ENCODE measurements around the gene CRACR2A. TPM values are rescaled to one million over a fixed set of nuclear protein-coding genes. Genes with fewer than 3 reads are reported as not detected.

Gene CRACR2A, protein sequence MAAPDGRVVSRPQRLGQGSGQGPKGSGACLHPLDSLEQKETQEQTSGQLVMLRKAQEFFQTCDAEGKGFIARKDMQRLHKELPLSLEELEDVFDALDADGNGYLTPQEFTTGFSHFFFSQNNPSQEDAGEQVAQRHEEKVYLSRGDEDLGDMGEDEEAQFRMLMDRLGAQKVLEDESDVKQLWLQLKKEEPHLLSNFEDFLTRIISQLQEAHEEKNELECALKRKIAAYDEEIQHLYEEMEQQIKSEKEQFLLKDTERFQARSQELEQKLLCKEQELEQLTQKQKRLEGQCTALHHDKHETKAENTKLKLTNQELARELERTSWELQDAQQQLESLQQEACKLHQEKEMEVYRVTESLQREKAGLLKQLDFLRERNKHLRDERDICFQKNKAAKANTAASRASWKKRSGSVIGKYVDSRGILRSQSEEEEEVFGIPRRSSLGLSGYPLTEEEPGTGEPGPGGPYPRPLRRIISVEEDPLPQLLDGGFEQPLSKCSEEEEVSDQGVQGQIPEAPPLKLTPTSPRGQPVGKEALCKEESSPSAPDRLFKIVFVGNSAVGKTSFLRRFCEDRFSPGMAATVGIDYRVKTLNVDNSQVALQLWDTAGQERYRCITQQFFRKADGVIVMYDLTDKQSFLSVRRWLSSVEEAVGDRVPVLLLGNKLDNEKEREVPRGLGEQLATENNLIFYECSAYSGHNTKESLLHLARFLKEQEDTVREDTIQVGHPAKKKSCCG
- polyA plus RNA-seq (ENCODE audit: insufficient read length in 4 of 4): 1 to 10 TPM; 1.2 to 1.6 (median 1.4) TPM

DNA sequence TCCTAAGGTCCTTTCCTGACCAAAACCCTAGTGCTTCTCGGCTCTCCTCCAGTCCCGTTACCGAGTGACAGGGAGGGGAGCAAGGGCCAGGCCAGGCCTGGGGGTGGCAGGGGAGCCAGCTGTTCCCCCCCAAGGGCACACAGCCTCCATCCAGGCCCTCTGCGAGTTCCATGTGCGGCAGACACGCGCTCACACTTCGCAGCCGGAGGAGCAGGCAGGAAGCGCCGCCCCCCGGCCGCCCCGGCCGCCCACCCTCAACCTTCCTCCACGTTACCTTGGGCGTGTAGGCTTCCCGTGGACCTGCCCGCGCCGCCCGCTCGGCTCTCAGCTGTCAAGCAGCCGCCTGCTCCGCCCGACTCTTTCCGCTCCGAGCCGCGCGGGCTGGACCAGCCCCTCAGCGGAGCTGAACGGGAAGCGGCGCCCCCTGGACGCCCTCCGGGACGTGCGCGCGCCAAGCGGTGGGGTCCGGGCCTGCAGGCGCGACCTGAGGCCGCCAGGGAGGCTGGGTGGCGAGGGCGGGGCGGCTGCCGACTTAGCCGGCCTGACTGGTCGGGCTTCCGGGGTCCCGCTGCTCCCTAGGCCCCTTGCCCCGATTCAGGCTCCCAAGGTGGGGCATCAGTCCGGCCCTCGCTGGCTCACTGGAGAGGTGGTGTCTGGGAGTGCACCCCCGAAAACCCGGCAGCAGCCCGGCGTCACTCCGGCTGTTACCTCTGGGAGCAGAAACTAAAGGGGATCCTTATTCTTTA is at the start of gene CRACR2A:
Gene CRACR2A (minus strand): TSS at position 369 of the 746 bp plus-strand sequence. CDS start 56,110 bp downstream, outside the sequence.
- DNase-seq (ENCODE audit: low read depth in 4 of 4, low spot score in 3 of 4): peak in 3 of 4 donors; percentile 28 to 49 (median 33)

DNA sequence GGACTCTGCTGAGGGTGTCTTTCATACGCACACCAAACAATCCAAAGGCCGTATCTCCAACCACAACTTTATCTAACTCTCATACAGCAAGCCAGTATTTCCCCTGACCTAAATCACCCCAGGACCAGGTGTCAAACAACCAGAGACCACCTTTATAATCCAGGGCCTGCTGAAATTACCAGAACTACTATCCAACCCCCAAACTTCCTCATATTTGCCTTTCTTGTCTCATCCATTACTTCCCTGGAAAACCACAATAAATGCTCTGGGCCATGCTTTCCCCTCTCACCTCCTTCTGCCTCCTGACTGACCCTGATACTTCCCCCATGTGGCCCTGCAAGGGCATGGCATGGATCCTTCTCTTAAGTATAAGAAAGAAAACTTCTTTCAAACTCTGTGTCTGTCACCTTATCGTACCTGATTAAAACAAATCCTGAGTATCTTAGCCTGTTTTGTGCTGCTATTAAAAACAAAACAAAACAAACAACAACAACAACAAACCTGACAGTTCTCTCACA is 44.7 kb upstream of the CRACR2A start:
- DNase-seq (ENCODE audit: low read depth in 4 of 4, low spot score in 3 of 4): no peak

DNA sequence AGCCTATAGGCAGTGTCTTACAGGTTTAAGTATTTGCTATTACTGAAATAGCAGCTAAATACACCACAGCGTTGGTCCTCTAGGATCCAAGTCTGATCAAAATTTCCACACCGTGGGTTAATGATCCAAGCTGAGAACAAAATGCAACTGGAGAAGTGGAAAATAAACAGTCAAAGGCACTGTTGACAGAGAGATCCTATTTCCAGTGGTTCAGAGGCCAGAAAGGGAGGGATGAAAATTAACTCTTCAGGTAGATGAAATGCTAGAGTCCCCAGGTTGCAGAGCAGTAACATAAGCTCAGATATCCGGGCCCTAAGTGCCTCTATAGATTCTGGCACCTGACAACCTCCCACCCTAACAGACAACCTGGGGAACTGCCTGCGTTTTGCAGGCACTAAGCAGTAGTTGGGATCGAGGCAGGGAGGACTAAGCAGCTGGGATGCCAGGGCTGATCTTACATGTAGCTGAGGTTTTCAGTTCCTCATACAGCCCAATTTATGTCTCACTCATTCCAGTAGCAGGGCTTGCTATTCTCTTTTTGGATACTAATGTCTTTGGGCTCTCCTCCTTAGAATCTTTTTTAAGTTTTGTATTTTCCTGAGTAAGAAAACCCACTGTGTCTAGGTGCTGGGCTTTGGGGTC is 42.7 kb upstream of the CRACR2A start:
- peak; percentile 20 to 37 (median 29) for DNase-seq (ENCODE audit: low read depth in 4 of 4, low spot score in 3 of 4)

DNA sequence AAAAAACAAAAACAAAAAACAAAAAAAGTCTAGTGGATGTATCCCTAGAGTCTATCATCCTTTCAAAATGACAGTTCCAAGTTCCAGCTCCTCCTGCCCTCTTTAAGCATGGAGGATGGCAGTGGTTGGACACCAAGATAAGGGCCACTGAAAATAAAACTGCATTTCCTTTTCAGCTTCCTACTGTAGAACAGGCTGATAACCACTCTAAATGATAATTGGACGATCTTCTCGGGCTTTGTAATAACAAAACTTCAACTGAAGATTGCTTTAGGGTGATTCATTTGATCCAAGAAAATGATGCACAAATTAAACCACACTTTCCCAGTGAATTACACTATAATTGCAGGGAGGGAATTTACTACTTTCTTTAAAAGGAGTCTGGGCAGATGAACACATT is 42.2 kb upstream of the CRACR2A start:
- DNase-seq (ENCODE audit: low read depth in 4 of 4, low spot score in 3 of 4): no peak

DNA sequence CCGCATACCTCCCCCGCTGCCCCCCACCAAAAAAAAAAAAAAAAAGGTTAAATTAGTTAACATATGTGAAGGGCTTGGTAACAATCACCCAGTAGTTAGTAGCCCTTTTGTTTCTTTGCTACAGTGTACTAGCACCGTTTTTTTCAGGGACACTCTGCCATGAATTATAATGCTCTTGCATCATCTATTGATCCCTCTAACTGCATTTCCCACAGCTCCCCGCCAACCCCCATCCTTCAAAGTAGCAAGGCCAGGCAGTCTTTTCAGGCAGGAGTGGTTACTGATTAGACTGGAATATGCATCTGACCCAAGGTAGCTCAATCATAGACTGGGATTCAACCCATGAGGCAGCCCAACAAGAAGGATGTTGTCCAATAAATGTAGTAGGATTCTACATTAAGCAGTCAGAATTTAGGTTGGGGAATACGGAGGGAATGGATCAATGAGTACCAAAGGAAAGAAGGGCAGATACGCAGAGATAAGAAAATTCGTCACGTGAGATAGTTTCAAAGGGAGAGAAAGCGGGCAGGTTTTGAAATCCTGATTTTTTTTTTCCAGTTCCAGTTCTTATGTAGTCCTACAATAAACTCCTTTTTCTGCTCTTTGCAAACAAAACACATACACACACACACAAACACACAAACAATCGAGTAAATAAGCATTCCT is 39.8 kb upstream of the CRACR2A start:
- DNase-seq (ENCODE audit: low read depth in 4 of 4, low spot score in 3 of 4): no peak

DNA sequence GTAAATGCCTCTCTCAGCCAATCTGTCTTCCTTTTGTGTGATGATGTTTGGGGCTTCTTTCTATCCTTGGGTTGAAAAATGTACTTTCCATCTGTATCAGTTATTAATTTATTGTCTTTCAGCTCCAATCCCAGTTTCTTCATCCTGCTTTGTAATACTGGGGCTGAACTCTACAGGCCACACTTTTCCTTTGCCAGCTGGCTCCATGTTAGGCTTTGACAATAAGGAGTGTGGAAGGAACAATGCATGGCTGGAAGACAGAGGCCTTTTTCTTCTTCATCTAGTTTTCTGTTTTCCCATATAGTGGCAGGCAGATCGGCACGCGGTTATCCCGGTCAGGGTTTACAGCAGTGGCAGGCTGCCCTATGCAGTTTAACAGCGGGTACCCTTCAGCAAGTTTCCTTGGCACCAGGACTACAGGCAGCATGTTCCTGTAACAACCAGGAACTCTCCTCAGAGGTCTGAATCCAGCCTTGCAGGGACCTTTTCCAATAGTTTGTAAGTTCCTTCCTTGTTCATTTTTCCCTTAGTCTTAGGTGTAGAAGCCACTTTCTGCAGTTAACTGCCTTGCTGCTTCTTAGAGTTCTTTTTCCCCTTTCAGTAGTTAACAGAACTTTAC is 38.5 kb upstream of the CRACR2A start:
- no peak for DNase-seq (ENCODE audit: low read depth in 4 of 4, low spot score in 3 of 4)

DNA sequence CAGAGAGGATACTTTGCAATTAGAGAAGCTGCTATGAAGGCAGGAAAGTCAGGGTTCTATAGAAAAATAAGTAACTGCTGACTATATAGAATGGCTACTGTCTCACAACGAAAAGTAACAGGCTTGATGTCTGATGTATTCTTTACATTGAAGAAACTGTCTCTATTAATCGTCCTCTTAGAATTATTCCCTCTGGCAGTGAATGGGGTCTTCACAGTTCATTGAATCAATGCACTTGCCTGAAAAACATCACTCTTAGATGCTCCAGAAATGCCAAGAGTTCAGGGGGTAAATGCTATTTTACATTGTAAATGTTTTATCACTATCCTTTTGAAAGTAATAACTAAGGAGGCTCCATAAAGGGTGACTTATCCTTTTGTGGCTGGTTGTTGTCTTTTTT is 37.7 kb upstream of the CRACR2A start:
- no peak for DNase-seq (ENCODE audit: low read depth in 4 of 4, low spot score in 3 of 4)

DNA sequence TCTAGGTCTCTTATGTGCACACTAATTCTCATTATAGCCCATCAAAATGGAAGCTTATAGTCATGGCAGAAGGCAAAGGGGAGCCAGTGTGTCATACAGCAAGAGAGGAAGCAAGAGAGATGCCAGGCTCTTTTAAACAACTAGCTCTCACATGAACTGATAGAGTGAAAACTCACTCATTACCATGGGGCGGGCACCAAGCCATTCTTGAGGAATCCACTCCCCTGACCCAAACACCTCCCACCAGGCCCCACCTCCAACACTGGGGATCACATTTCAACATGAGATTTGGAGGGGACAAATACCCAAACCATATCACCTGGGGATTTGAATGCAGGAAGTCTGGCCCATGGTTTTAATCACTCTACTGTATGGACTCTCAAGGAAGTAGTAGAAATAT is 36.9 kb upstream of the CRACR2A start:
- no peak for DNase-seq (ENCODE audit: low read depth in 4 of 4, low spot score in 3 of 4)

DNA sequence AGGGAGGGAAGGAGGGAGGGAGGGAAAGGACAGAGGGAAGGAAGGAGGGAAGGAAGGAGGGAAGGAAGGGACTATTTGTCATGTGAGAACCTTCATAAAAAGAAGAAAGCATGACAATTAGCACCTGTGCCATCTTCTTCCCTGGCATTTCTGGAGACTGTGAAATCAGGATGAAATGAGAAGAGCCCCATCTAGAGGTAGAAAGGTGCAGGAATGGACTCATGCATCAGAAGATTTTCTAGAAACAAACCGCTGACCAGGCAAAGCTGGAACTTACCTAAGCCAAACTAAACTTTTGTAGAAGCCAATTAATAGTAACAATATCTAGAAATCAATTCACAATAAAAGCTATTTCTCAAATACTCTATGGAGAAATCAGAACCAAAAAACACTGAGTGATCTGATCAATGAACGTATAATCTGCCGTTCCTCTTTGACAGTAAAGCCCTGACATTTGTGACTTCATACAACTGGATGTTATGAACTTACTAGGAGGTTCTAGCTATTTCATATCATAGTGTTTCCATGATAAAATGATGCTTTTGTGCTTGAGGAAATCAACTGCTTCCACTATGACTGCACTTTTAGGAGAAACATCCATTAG is 24.4 kb upstream of the CRACR2A start:
- DNase-seq (ENCODE audit: low read depth in 4 of 4, low spot score in 3 of 4): peak in 3 of 4 donors; percentile 20 to 44 (median 35)

DNA sequence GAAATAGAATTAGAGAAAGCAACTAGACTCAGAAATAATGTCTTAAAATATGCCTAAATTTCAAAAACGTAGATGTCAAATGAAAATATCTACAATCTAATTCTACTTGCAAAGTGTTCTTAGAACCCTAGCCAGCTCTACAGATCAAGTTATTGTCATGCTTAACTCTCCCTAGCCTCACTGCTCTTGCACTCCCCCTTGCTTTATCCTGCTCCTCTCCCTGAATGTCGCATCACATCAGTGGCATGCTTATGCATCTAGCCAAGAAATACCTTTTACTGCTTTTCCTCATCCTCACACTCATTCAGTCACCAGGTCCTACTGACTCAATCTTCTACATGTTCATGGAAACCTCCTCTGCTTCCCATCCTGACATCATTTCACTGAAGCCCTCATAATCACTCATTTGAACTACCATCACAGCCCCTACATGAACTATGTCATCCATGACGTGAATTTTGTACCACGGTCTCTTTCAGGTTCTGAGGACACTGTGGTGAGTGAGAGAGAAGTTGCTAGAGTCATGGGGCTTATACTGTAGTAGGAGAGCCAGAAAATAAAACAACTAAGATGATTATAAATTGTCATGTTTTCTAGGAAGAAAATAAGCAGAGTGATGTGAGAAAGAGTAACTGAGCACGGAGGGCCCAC is 22.6 kb upstream of the CRACR2A start:
- no peak for DNase-seq (ENCODE audit: low read depth in 4 of 4, low spot score in 3 of 4)

DNA sequence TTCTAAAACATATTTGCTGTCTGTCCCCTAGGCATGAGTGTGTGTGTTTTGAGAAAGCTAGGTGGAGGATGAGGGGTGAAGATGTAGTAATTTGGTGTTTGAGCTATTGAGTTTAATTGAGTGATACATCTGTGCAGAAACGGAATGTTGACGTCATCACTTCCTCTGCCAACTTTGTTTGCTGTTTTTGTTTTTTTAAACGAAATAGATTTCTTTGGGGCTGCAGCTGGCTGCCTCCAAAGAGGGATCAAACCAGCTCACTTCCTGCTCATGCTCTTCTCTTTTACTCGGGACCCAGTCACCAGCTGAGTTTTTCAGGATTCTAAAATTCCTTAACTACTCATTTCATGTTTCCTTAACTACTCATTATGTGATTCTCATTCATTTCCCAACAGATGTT is 19.5 kb upstream of the CRACR2A start:
- no peak for DNase-seq (ENCODE audit: low read depth in 4 of 4, low spot score in 3 of 4)

DNA sequence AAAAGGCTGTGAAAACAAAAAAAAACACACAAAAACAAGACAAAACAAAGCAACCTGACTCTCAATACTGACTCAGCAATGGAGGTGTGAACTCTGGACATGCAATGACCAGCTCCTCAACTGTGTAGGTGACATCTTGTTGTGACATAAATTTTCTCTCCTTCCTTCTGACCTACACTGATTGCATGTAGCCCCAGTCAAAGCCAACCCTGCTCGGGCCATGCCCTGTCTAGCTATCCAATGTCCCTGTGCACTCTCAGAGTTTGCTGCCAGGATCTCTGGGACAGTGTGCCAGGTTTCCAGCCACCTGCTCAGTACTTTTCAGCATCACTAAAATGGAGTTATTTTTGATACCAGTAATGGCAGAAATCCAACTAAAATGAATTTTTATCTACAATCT is 18.9 kb upstream of the CRACR2A start:
- no peak for DNase-seq (ENCODE audit: low read depth in 4 of 4, low spot score in 3 of 4)

DNA sequence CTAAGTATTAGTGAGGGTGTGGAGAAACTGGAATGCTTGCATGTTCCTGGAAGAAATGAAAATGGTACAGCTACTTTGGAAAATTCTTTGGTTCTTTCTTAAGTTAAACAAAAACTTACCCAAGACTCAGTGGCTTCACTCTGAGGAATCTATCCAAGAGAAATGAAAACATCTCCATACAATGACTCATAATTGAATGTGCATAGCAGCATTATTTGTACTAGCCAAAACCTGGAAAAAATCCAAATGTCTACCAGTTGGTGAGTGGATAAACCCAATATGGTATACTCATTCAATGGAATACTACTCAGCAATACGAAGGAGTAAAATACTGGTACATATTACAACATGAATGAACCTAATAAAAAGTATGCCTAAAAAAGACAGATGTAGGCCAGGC is 18.0 kb upstream of the CRACR2A start:
- no peak for DNase-seq (ENCODE audit: low read depth in 4 of 4, low spot score in 3 of 4)

DNA sequence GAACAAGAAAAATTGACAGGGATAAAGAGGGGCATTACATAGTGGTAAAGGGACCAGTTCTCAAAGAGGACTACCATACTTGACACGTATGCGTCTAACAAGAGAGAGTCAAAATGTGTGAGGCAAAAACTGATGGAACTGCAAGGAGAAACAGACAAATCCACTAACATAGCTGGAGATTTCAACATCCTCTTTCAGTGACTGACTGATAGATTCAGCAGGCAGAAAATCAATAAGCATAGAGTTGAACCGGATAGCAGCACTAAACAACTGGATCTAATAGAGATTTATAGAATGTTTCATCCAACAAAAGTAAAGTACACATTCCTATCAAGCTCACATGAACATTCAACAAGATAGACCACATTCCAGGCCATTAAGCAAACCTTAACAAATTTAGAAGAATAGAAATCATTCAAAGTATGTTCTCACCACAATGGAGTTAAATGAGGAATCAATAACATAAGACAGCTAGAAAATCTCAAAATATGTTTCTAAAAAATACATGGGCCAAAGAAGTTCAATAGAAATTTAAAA is 16.1 kb upstream of the CRACR2A start:
- no peak for DNase-seq (ENCODE audit: low read depth in 4 of 4, low spot score in 3 of 4)

DNA sequence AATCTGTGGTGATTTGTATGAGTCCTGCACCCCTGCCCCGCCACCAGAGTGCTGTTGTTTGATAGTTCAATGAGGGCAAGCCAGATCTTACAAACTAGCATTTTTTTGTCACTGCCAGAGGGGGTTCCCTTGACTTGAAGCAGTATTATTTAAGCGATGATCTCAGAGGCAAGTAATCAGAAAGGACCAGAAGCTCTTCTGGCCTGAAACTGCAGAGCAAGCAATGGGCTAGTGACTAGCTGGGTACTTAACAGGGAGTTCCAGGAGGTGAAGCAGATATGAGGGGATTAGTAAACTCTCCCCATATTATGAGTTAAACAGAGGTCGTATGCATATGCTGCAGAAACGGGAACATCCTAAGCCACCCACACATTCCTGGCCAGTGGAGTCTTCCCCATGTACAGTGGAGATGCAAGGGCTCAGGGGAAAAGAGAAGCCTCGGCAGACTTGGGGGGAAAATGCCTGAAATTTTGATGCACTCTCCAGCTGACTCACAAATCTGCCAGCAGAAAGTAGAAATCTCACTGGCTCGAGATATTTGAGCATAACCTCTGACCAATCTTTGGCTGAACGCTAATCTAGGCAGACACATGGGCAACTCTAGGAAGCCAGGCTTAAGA is 8.3 kb upstream of the CRACR2A start:
- no peak for DNase-seq (ENCODE audit: low read depth in 4 of 4, low spot score in 3 of 4)

DNA sequence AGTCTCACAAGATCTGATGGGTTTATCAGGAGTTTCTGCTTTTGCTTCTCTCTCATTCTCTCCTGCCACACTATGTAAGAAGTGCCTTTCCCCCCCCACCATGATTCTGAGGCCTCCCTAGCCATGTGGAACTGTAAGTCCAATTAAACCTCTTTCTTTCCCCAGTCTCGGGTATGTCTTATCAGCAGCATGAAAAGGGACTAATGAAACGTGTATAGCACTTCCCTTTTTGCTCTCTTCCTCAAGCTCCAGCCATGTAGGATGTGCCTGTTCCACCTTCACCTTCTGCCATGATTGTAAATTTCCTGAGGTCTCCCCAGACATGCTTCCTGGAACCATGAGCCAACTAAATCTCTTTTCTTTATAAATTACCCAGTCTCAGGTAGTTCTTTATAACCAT is 7.0 kb upstream of the CRACR2A start:
- DNase-seq (ENCODE audit: low read depth in 4 of 4, low spot score in 3 of 4): no peak

DNA sequence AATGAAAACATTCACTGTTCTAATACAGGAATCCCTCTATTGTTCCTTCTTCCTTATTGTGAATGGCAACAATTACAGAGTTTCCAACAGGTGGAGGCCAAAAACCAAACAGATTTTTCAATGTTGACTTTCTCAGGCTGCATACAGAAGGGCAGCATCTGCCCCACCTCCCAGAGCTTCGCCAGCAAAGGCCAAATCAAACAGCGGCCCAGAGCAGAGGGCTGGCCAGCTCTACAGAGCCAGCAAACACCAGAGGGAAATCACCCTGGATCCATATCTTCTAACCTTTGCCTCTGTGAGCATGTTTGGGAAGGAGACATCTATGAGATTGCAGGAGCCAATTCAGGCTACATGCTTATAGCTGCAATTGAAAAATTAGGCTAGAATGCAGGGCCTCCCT is 4.4 kb upstream of the CRACR2A start:
- DNase-seq (ENCODE audit: low read depth in 4 of 4, low spot score in 3 of 4): no peak

DNA sequence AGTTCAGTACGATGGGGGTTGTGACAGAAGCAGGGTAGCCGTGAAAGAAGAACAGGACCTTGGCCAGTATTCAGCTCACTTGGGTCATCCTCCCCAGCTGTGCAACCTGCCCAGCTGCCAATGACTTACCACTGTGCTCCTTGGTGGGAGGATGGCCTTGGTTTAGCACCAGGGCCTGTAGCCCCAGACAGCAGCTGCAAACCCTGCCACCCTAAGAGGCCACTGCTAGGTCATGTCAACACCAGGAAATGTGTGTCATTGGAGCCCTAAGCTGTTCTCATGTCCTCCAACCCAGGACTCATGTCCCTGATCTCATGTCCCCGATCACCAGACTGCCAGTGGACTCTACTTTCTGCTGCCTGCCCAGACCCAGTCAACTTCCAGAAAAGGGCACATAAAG is 3.0 kb upstream of the CRACR2A start:
- DNase-seq (ENCODE audit: low read depth in 4 of 4, low spot score in 3 of 4): no peak

Data from right renal pelvis (tissue), 4 donors.